ENCODE results near the gene SMCO2.

DNA sequence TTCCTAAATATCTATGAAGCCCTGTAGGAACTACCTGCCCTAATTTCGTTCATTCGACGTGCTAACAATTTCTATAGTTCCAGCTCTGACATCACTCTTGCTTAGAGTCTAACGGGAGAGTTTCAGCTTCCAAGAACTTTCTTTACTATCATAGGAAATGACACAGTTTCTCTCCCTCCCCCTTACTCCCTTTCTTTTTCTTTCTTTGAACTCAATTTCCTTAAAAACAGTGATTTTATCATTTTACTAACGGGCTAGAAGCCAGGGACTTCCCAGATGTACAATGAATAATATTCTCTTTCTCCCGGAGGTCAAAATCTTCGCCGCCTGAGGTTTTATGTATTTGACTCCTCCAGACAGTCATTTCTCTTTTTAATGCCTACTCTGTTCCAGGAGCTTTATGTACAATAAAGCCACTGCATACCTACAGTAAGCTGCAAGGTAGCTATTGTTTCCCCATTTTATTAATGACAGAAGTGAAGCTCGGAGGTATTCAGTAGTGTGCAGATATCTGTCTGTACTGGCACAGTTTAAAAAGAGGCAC, 15.7 kb downstream of the SMCO2 start:
- TF ChIP-seq RAD21 (IDR thresholded peaks at IDR 0.05; ENCODE audit: low read depth) (no peak), CREB1 (IDR thresholded peaks at IDR 0.05; ENCODE audit: low read depth) (no peak), EGR1 (IDR thresholded peaks at IDR 0.05) (no peak), TAF1 (IDR thresholded peaks at IDR 0.05; ENCODE audit: low read depth) (no peak), CEBPB (IDR thresholded peaks at IDR 0.05) (no peak), NFIC (IDR thresholded peaks at IDR 0.05) (no peak), EP300 (IDR thresholded peaks at IDR 0.05; ENCODE audit: borderline replicate concordance) (no peak)
- TF ChIP-seq, protein P1, sequence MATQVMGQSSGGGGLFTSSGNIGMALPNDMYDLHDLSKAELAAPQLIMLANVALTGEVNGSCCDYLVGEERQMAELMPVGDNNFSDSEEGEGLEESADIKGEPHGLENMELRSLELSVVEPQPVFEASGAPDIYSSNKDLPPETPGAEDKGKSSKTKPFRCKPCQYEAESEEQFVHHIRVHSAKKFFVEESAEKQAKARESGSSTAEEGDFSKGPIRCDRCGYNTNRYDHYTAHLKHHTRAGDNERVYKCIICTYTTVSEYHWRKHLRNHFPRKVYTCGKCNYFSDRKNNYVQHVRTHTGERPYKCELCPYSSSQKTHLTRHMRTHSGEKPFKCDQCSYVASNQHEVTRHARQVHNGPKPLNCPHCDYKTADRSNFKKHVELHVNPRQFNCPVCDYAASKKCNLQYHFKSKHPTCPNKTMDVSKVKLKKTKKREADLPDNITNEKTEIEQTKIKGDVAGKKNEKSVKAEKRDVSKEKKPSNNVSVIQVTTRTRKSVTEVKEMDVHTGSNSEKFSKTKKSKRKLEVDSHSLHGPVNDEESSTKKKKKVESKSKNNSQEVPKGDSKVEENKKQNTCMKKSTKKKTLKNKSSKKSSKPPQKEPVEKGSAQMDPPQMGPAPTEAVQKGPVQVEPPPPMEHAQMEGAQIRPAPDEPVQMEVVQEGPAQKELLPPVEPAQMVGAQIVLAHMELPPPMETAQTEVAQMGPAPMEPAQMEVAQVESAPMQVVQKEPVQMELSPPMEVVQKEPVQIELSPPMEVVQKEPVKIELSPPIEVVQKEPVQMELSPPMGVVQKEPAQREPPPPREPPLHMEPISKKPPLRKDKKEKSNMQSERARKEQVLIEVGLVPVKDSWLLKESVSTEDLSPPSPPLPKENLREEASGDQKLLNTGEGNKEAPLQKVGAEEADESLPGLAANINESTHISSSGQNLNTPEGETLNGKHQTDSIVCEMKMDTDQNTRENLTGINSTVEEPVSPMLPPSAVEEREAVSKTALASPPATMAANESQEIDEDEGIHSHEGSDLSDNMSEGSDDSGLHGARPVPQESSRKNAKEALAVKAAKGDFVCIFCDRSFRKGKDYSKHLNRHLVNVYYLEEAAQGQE (IDR thresholded peaks at IDR 0.05; ENCODE audit: low read depth): no peak
- TF ChIP-seq, protein P2, sequence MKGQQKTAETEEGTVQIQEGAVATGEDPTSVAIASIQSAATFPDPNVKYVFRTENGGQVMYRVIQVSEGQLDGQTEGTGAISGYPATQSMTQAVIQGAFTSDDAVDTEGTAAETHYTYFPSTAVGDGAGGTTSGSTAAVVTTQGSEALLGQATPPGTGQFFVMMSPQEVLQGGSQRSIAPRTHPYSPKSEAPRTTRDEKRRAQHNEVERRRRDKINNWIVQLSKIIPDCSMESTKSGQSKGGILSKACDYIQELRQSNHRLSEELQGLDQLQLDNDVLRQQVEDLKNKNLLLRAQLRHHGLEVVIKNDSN (IDR thresholded peaks at IDR 0.05): no peak
- TF ChIP-seq, protein P3, sequence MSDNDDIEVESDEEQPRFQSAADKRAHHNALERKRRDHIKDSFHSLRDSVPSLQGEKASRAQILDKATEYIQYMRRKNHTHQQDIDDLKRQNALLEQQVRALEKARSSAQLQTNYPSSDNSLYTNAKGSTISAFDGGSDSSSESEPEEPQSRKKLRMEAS (IDR thresholded peaks at IDR 0.05): no peak
